K562 (cell line): ENCODE results near the gene TCF19. TPM values are rescaled to one million over a fixed set of nuclear protein-coding genes. Genes with fewer than 3 reads are reported as not detected.

Source experiments
- CHD1 ChIP-seq: fragments of 200-600 bp; sonication (generic); IDR thresholded peaks from one replicate; pipeline ENCODE4 v1.6.1; 2012; ENCODE audit warnings: mild to moderate bottlenecking, moderate library complexity, low read length, inconsistent platforms
- KLF1 ChIP-seq: fragments of 450-650 bp; IDR thresholded peaks from 2 replicates; pipeline ENCODE4 v1.6.1; 2016; ENCODE audit warnings: missing genetic modification characterization, missing compliant biosample characterization
- MAFG ChIP-seq: fragments of 450-650 bp; conservative IDR thresholded peaks from 2 replicates; pipeline ENCODE4 v1.6.1; 2016; ENCODE audit warnings: missing genetic modification characterization, missing compliant biosample characterization
- NCOR1 ChIP-seq: fragments of 450-650 bp; IDR thresholded peaks from 2 replicates; pipeline ENCODE4 v1.6.1; 2016; ENCODE audit warnings: mild to moderate bottlenecking, moderate library complexity
- NR2C2 ChIP-seq, 2 experiments: fragments of 200-800 bp in 1 of 2; sonication (Bioruptor generic) in 1 of 2; sonication (generic) in 1 of 2; formaldehyde crosslinking in 1 of 2; IDR thresholded peaks; 2 replicates each; pipeline versions ENCODE4 v1.6.1 to v1.8.0; 2016 to 2022; ENCODE audit warnings: mild to moderate bottlenecking in 1 of 2, missing compliant biosample characterization in 1 of 2, missing genetic modification characterization in 1 of 2, missing genetic modification reagents in 1 of 2
- POLR2H ChIP-seq: IDR thresholded peaks from 2 replicates; pipeline ENCODE4 v1.6.1; 2016; ENCODE audit warnings: missing genetic modification characterization, low read depth, mild to moderate bottlenecking, control low read depth, missing compliant biosample characterization, moderate library complexity
- SIN3B ChIP-seq: fragments of 450-650 bp; IDR thresholded peaks from 2 replicates; pipeline ENCODE4 v1.6.1; 2017; ENCODE audit warnings: low read depth, mild to moderate bottlenecking, moderate library complexity
- TBL1XR1 ChIP-seq, 2 experiments: IDR thresholded peaks; 2 replicates each; pipeline ENCODE4 v1.6.1; 2012; ENCODE audit warnings: improper control_type of control experiment in 2 of 2, low read length in 2 of 2, mild to moderate bottlenecking in 1 of 2
- TCF7 ChIP-seq: sonication (generic); IDR thresholded peaks from 2 replicates; pipeline ENCODE4 v1.6.1; 2016; ENCODE audit warnings: antibody characterized with exemption, borderline replicate concordance
- TEAD4 ChIP-seq, 2 experiments: sonication (generic) in 1 of 2; formaldehyde crosslinking in 1 of 2; IDR thresholded peaks; 2 replicates each; pipeline versions ENCODE4 v1.6.1 to v1.8.0; 2012 to 2022; ENCODE audit warnings: borderline replicate concordance in 1 of 2, inconsistent platforms in 1 of 2, low read length in 1 of 2, mild to moderate bottlenecking in 1 of 2, missing genetic modification reagents in 1 of 2
- polyA plus RNA-seq, 8 experiments: library from polyadenylated mRNA; depleted of rRNA in 4 of 8; stranded (reverse) in 5 of 8; unstranded in 3 of 8; fragments of >200 nt; fragmentation: Nextera tagmentation in 2 of 8; fragmentation: Illumina TruSeq in 1 of 8; extraction: Ambion mirVana in 2 of 8; extraction: Trizol in 1 of 8; gene quantifications; 2 replicates each; pipeline versions ENCODE4 v1.2.1 to v1.2.3, GENCODE V29; 2011 to 2014; ENCODE audit warnings: inconsistent platforms in 1 of 8, missing spikeins in 1 of 8
- total RNA-seq, 7 experiments: library from RNA; depleted of rRNA in 6 of 7; stranded (reverse); fragments of >200 nt in 6 of 7; fragmentation: Illumina TruSeq in 2 of 7; extraction: Trizol in 2 of 7; gene quantifications; 2 replicates each; pipeline versions ENCODE4 v1.2.1 to v1.2.3, GENCODE V29; 2011 to 2021; ENCODE audit warnings: low replicate concordance in 1 of 7
- TF ChIP-seq, protein P1 (sequence below): fragments of 250-450 bp; sonication (Bioruptor Pico); IDR thresholded peaks from 2 replicates; pipeline ENCODE4 v1.5.0; 2020; ENCODE audit warnings: mild to moderate bottlenecking, borderline replicate concordance
- TF ChIP-seq, protein P2 (sequence below): sonication (generic); formaldehyde crosslinking; IDR thresholded peaks from 2 replicates; pipeline ENCODE4 v1.8.1; 2023; ENCODE audit warnings: mild to moderate bottlenecking, missing genetic modification reagents

The TCF19 gene
- total and polyA plus RNA-seq, 9 of the 15 experiments (the other 6 are each of a cell fraction or from before 2014, with no cell fraction given): 4.2 to 42.5 (median 25.7) TPM

DNA sequence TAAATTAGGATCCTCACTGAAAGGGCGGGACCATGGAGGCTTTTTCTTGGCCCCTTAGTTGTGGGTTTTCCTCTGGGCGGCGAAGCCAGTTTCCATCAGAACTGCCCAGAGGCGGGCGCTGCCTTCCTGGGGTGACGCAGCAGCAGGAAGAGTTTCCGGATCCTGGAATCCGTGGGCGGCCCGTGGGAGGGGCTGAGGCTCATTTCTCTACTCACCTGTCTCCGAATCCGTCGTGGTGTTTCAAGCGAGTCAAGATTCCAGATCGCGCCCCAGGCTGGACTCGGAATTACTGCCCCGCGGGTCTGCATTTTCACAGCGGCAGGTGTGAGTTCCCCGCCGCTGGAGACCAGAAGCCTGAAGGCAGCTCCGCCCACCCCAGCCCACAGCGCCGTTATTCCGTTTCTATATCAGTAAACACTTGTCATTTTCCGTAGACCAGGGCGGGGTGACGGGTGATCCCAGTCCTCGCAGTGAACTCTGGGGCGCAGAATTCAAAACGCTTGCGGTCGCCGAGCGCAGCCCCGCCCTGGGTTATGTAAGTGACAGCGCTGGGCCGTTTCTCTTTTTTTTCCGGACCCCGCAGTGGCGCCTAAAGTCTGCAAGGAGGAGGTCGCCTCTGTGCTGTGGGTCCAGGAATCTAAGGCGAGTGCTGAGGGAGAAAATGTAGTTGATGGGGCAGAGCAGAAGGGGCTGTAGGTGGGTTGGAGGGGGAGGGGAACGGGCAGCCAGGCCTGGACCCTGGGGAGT, 39.3 kb downstream of the TCF19 start (continued):
- TF ChIP-seq, protein P1, sequence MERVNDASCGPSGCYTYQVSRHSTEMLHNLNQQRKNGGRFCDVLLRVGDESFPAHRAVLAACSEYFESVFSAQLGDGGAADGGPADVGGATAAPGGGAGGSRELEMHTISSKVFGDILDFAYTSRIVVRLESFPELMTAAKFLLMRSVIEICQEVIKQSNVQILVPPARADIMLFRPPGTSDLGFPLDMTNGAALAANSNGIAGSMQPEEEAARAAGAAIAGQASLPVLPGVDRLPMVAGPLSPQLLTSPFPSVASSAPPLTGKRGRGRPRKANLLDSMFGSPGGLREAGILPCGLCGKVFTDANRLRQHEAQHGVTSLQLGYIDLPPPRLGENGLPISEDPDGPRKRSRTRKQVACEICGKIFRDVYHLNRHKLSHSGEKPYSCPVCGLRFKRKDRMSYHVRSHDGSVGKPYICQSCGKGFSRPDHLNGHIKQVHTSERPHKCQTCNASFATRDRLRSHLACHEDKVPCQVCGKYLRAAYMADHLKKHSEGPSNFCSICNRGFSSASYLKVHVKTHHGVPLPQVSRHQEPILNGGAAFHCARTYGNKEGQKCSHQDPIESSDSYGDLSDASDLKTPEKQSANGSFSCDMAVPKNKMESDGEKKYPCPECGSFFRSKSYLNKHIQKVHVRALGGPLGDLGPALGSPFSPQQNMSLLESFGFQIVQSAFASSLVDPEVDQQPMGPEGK (CRISPR knock-in tag): no peak
- TF ChIP-seq TCF7: no peak
- peak; percentile 69 for TF ChIP-seq CHD1
- TF ChIP-seq NR2C2 (CRISPR knock-in tag; IDR thresholded peaks at IDR 0.05): no peak
- peak; percentile 79; the same call in 1 of the 2 replicates for TF ChIP-seq NR2C2 (tag; IDR thresholded peaks at IDR 0.05)
- TF ChIP-seq, protein P2, sequence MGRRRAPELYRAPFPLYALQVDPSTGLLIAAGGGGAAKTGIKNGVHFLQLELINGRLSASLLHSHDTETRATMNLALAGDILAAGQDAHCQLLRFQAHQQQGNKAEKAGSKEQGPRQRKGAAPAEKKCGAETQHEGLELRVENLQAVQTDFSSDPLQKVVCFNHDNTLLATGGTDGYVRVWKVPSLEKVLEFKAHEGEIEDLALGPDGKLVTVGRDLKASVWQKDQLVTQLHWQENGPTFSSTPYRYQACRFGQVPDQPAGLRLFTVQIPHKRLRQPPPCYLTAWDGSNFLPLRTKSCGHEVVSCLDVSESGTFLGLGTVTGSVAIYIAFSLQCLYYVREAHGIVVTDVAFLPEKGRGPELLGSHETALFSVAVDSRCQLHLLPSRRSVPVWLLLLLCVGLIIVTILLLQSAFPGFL (CRISPR knock-in tag): no peak
- peak; percentile 57; the same call in 1 of the 2 replicates for TF ChIP-seq NCOR1
- peak; percentile 42 for TF ChIP-seq MAFG (tag)
- TF ChIP-seq KLF1 (tag): peak; percentile 83; the same call in 1 of the 2 replicates
- peak; percentile 53 for TF ChIP-seq TEAD4 (IDR thresholded peaks at IDR 0.05; ENCODE audit: low read length)
- TF ChIP-seq TEAD4 (CRISPR knock-in tag; IDR thresholded peaks at IDR 0.05; ENCODE audit: borderline replicate concordance): no peak
- TF ChIP-seq TBL1XR1 (IDR thresholded peaks at IDR 0.05; ENCODE audit: low read length in 2 of 2): peak in 1 of 2 experiments; percentile 44; a peak in 2 of 4 replicates
- TF ChIP-seq POLR2H (tag): peak; percentile 91
- TF ChIP-seq SIN3B: peak; percentile 14
